A673 (cell line): ENCODE data around the gene CBX2. TPM values are rescaled to one million over a fixed set of nuclear protein-coding genes. Genes with fewer than 3 reads are reported as not detected.

Experiments
- BruUV-seq: library from RNA; stranded (reverse); fragments of 400-500 nt; replicated peaks from 2 replicates; lab custom pipeline; 2021; lab: Mats Ljungman, UMichigan
- CTCF ChIA-PET: fragments of 300-600 bp; sonication (Branson Sonifier 250); formaldehyde crosslinking; loops from one replicate; lab custom pipeline; 2022; ENCODE audit warnings: antibody characterized with exemption; lab: Charles Lee
- POLR2A ChIA-PET: fragments of 300-600 bp; sonication (Branson Sonifier 250); formaldehyde crosslinking; loops from one replicate; lab custom pipeline; 2022; ENCODE audit warnings: antibody characterized with exemption; ENCODE audit not compliant: low non-redundant PET; lab: Charles Lee
- DNase-seq: peaks from one replicate; pipeline ENCODE4 v3.0.0-alpha.2; 2015; ENCODE audit warnings: low spot score
- H3K27ac ChIP-seq: fragments of 200-600 bp; sonication (generic); 2 replicates; pipeline ENCODE4 v1.5.1; 2016; ENCODE audit warnings: mixed run types, low read depth, mild to moderate bottlenecking, mixed read lengths, antibody characterized with exemption, low read length; ENCODE audit not compliant: poor library complexity, severe bottlenecking
- H3K27me3 ChIP-seq: fragments of 200-600 bp; sonication (generic); replicated peaks from 2 replicates; pipeline ENCODE4 v1.6.1; 2017; ENCODE audit warnings: mixed run types, low read depth, mild to moderate bottlenecking, mixed read lengths, antibody characterized with exemption, low read length; ENCODE audit not compliant: insufficient read depth, poor library complexity
- H3K36me3 ChIP-seq: fragments of 200-600 bp; sonication (generic); 2 replicates; pipeline ENCODE4 v1.6.1; 2016; ENCODE audit warnings: mixed run types, mild to moderate bottlenecking, mixed read lengths, antibody characterized with exemption, low read length; ENCODE audit not compliant: insufficient read depth, poor library complexity, severe bottlenecking
- H3K4me1 ChIP-seq: fragments of 200-600 bp; sonication (generic); 2 replicates; pipeline ENCODE4 v1.6.1; 2017; ENCODE audit warnings: mixed run types, mild to moderate bottlenecking, mixed read lengths, antibody characterized with exemption, low read length; ENCODE audit not compliant: insufficient read depth, poor library complexity, severe bottlenecking
- H3K4me3 ChIP-seq: fragments of 200-600 bp; sonication (generic); 2 replicates; pipeline ENCODE4 v1.5.1; 2016; ENCODE audit warnings: low read depth, mixed run types, mild to moderate bottlenecking, mixed read lengths, low read length; ENCODE audit not compliant: poor library complexity, severe bottlenecking
- H3K9me3 ChIP-seq: fragments of 200-600 bp; sonication (generic); 2 replicates; pipeline ENCODE4 v1.6.1; 2016; ENCODE audit warnings: mixed run types, low read depth, mild to moderate bottlenecking, mixed read lengths, antibody characterized with exemption, low read length; ENCODE audit not compliant: poor library complexity, severe bottlenecking
- EZH2 ChIP-seq: fragments of 200-600 bp; sonication (generic); IDR thresholded peaks from 2 replicates; pipeline ENCODE4 v1.6.1; 2017; ENCODE audit warnings: borderline replicate concordance, low read depth, mild to moderate bottlenecking, mixed read lengths, antibody characterized with exemption, low read length; ENCODE audit not compliant: poor library complexity, severe bottlenecking
- intact Hi-C: fragments of 100-400 bp; cut with micrococcal nuclease; formaldehyde crosslinking; loops from one replicate; pipeline ENCODE4 v1.10.0; 2022; ENCODE audit not compliant: unreplicated experiment
- total RNA-seq: library from RNA; stranded (reverse); gene quantifications from 2 replicates; pipeline ENCODE4 v1.2.3, GENCODE V29; 2021
- TF ChIP-seq, protein P1 (sequence below): fragments of 300-800, 200-600 bp; sonication (generic); conservative IDR thresholded peaks from 2 replicates; pipeline ENCODE4 v1.5.1; 2017; ENCODE audit warnings: low read depth, mild to moderate bottlenecking, antibody characterized with exemption, low read length, moderate library complexity, mixed read lengths

The CBX2 gene
- total RNA-seq, 1 experiment from 2014 or later: 59.5 TPM

DNA sequence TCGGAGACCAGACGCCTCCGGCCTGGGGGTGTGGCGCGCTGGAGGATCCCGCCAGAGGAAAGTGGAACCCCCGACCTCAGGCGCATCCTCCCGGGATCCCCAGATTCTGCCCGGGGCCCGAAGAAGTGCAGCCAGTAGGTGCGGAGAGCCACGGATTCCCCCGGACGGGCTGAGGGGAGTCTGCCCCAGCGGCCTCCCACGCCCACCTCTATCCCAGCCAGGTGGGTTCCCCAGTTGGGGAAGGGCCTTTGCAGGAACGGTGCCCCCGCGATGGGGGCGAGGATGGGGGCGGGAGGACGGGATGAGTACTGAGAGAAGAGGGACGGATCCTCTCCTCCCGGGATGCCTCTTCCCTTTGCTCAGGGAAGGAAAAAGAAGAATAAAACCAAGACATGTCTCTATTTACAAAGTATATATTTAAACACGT is 13.8 kb downstream of the CBX2 start:
- TF ChIP-seq, protein P1, sequence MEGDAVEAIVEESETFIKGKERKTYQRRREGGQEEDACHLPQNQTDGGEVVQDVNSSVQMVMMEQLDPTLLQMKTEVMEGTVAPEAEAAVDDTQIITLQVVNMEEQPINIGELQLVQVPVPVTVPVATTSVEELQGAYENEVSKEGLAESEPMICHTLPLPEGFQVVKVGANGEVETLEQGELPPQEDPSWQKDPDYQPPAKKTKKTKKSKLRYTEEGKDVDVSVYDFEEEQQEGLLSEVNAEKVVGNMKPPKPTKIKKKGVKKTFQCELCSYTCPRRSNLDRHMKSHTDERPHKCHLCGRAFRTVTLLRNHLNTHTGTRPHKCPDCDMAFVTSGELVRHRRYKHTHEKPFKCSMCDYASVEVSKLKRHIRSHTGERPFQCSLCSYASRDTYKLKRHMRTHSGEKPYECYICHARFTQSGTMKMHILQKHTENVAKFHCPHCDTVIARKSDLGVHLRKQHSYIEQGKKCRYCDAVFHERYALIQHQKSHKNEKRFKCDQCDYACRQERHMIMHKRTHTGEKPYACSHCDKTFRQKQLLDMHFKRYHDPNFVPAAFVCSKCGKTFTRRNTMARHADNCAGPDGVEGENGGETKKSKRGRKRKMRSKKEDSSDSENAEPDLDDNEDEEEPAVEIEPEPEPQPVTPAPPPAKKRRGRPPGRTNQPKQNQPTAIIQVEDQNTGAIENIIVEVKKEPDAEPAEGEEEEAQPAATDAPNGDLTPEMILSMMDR: no peak
- no peak for TF ChIP-seq EZH2
- peaks cover 22% of the 10 kb centered on the region for H3K27me3 ChIP-seq
- no peak for DNase-seq
- peak overlapping the region; percentile 24 for H3K4me3 ChIP-seq
- intact Hi-C loops: loop anchor here (5.0 kb wide), 3 partner anchors 46 to 201 kb away; partner anchors contain the start of gene CBX4
- no peaks in the 10 kb centered on the region for H3K9me3 ChIP-seq
- ChIA-PET CTCF (no interaction called here), POLR2A (no interaction called here)
- H3K27ac ChIP-seq: no peak overlapping the region
- BruUV-seq: no TSS peak
- H3K36me3 ChIP-seq: peaks cover 15% of the 10 kb centered on the region
- peaks cover 52% of the 10 kb centered on the region for H3K4me1 ChIP-seq

DNA sequence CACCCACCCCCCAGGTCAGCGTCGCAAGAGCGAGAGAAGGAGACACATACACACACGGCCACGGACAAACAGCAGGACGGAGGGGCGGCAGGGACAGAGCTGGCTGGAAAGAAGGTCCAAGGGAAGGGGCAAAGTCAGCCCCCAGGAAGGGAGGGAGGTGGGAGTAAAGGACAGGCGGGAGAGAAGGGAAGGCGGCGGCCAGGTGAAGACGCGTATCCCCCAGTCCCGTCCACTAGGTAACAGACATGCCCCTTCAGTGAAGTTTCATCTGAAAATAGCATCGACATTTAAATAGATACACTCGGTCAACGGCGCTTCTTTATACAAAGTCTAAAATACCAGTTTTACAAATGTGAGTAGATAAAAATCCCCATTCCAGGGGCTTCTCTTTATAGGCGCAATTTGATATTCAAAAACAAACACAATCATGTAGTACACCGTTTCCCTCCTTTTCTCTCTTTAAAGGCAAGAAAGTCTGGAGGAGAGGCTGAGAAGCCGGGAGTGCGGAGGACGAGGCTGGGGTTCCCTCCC is 14.5 kb downstream of the CBX2 start:
- peaks cover 52% of the 10 kb centered on the region for H3K4me1 ChIP-seq
- no TSS peak for BruUV-seq
- ChIA-PET POLR2A (no interaction called here), CTCF (interaction anchor here (0.6 kb wide), 1 partner anchor 134 kb away, joined by 3 read pairs; no protein-coding TSS in a partner anchor)
- peak overlapping the region; percentile 42 for H3K4me3 ChIP-seq
- DNase-seq: no peak
- no peak overlapping the region for H3K27ac ChIP-seq
- peaks cover 15% of the 10 kb centered on the region for H3K36me3 ChIP-seq
- intact Hi-C loops: loop anchor here (5.0 kb wide), 3 partner anchors 45 to 200 kb away; partner anchors contain the start of gene CBX4
- TF ChIP-seq, protein P1: no peak
- TF ChIP-seq EZH2: no peak
- peaks cover 22% of the 10 kb centered on the region for H3K27me3 ChIP-seq
- H3K9me3 ChIP-seq: no peaks in the 10 kb centered on the region

DNA sequence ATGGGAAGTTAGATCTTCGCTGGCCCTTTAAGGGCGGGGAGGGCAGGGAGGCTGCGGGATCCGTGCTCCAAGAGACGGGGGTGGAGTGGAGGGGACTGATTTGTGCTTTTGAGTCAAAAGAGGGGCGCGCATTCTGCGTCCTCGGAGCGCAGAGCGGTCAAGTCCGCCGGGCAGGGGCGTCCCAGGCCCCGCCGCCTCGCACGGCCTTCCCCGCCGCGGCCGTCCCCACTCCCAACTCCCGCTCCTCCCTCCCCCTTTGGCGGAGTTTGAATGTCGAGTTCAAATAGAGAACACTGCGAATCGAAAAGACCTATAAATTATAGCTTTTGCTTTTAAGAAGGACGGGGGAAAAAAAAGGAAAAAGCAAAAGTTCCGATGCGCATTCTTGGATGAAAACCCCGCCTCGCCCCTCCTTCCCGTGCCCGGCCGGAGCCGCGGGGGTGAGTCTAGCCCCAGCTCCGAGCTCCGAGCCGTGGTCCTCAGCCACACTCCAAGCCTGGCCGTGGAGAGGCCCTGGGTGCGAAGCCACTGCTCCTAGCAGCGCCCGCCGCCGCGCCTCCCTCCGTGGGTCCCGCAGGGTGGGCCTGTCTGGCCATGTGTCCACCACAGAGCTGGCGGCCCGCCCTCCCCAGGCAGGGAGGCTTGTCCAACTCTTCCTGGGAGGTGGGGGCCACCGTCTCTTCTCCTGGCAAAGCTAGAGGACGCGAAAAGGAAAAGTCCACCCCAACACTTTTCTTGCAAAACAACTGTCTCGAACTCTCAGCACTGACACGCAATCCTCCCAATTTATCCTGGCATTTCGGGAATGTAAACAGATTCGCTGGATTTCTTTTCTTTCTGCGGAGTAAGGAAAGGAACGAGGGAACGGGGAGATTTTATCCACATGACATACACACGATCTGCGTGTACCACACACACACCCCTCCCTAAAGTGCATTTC is 15.3 kb downstream of the CBX2 start:
- peaks cover 58% of the 10 kb centered on the region for H3K4me1 ChIP-seq
- H3K4me3 ChIP-seq: peak overlapping the region; percentile 42
- peaks cover 22% of the 10 kb centered on the region for H3K27me3 ChIP-seq
- ChIA-PET POLR2A (interaction anchor here (0.5 kb wide), 1 partner anchor 18 kb away, joined by 9 read pairs; no protein-coding TSS in a partner anchor), CTCF (interaction anchor here (0.6 to 1.1 kb wide), 3 partner anchors 18 to 133 kb away, joined by 3 read pairs; no protein-coding TSS in a partner anchor)
- intact Hi-C loops: loop anchor here (5.0 kb wide), 3 partner anchors 44 to 199 kb away; partner anchors contain the start of gene CBX4
- no TSS peak for BruUV-seq
- no peaks in the 10 kb centered on the region for H3K9me3 ChIP-seq
- TF ChIP-seq EZH2: no peak
- TF ChIP-seq, protein P1: no peak
- H3K36me3 ChIP-seq: peaks cover 15% of the 10 kb centered on the region
- peak overlapping the region; percentile 76 for H3K27ac ChIP-seq
- peak; percentile 33 for DNase-seq
